ENCODE data around the gene GPC5. TPM values are rescaled to one million over a fixed set of nuclear protein-coding genes. Genes with fewer than 3 reads are reported as not detected.

The GPC5 gene
- total and polyA plus RNA-seq, 9 of the 15 experiments (the other 6 are each of a cell fraction or from before 2014, with no cell fraction given) = 0.18 to 0.27 TPM; not detected in 7

- POLR2A ChIA-PET = no interaction called here
- CTCF ChIA-PET (ENCODE audit: low intra/inter-chr PET ratio) = no interaction called here
- FAIRE-seq (no peak), ATAC-seq (no peak), DNase-seq (ENCODE audit: extremely low read depth in 1 of 4, low spot score in 3 of 4) (no peak)
- intact Hi-C loops (cut with micrococcal nuclease) = no loop called here
- WGBS (ENCODE audit: insufficient coverage, low coverage, missing lambda C conversion rate) = 0% methylated on average over 2 of the region's 2 CpGs
- H3K27me3 ChIP-seq (ENCODE audit: control insufficient read depth in 2 of 2, insufficient read depth in 2 of 2, low read length in 2 of 2) = no peaks in the 10 kb centered on the region
- no peaks in the 10 kb centered on the region for H3K36me3 ChIP-seq (ENCODE audit: control insufficient read depth, insufficient read depth, low read length)
- H3K27ac ChIP-seq (ENCODE audit: extremely low read depth, low read depth, low read length) = no peak overlapping the region
- H2AFZ ChIP-seq (ENCODE audit: low read depth, low read length) = no peak overlapping the region
- no TSS peak for BruUV-seq (replicated peaks)
- no peaks in the 10 kb centered on the region for H4K20me1 ChIP-seq (replicated peaks; ENCODE audit: control insufficient read depth, insufficient read depth, low read length)
- no peak overlapping the region for H3K4me3 ChIP-seq
- no peaks in the 10 kb centered on the region for H3K9me1 ChIP-seq (ENCODE audit: control insufficient read depth, insufficient read depth, low read length)
- in situ Hi-C loops (cut with MboI) = no loop called here
- H3K9ac ChIP-seq (ENCODE audit: insufficient read depth in 1 of 2, low read depth in 2 of 2, low read length in 2 of 2) = no peak overlapping the region
- no peaks in the 10 kb centered on the region for H3K4me1 ChIP-seq (replicated peaks in 1 of 2; ENCODE audit: control insufficient read depth in 2 of 2, insufficient read depth in 2 of 2, low read length in 2 of 2)
- H3K9me3 ChIP-seq (replicated peaks; ENCODE audit: control insufficient read depth, insufficient read depth, low read depth, low read length) = no peaks in the 10 kb centered on the region
- H3K4me2 ChIP-seq (ENCODE audit: insufficient read depth, low read length) = no peak overlapping the region
- H3K79me2 ChIP-seq (ENCODE audit: control insufficient read depth, insufficient read depth, low read length) = no peaks in the 10 kb centered on the region
- TF ChIP-seq AFF4 (CRISPR knock-in tag; IDR thresholded peaks at IDR 0.05) (no peak), SP2 (IDR thresholded peaks at IDR 0.05; ENCODE audit: extremely low read depth, low read depth, low read length, poor library complexity, severe bottlenecking) (no peak), ZC3H4 (CRISPR knock-in tag; IDR thresholded peaks at IDR 0.05; ENCODE audit: borderline replicate concordance) (no peak), EP400 (IDR thresholded peaks at IDR 0.05) (no peak), PREB (CRISPR knock-in tag; IDR thresholded peaks at IDR 0.05) (no peak), MEF2D (tag; conservative IDR thresholded peaks at IDR 0.05; ENCODE audit: low read depth) (no peak), TRIM28 (IDR thresholded peaks at IDR 0.05) (no peak), ZNF212 (CRISPR knock-in tag; IDR thresholded peaks at IDR 0.05) (no peak), ASH1L (IDR thresholded peaks at IDR 0.05; ENCODE audit: borderline replicate concordance, low read depth, partially characterized antibody) (no peak), TGIF2 (CRISPR knock-in tag; IDR thresholded peaks at IDR 0.05) (no peak), CEBPZ (IDR thresholded peaks at IDR 0.05; ENCODE audit: borderline replicate concordance, low read depth, low read length) (no peak), ZBTB5 (IDR thresholded peaks at IDR 0.05) (no peak), EHMT2 (IDR thresholded peaks at IDR 0.05) (no peak)
These were observed 640.5 kb downstream of the GPC5 start for GRCh38 chr13:92038905-92039304.
